Activated T-cell treated with anti-CD3 and anti-CD28 coated beads for 48 hours (primary cell): ENCODE measurements around the gene BMPR2.

Experiments
- DNase-seq: peaks from one replicate; pipeline ENCODE4 v3.0.0-alpha.2; 2020; ENCODE audit warnings: low read depth

The BMPR2 gene

GRCh38 chr2:202599911-202600310 is 223.8 kb downstream of the BMPR2 start:
- DNase-seq = no peak

GRCh38 chr2:202604699-202605098 is 228.6 kb downstream of the BMPR2 start:
- DNase-seq = no peak

GRCh38 chr2:202605174-202605573 is 229.0 kb downstream of the BMPR2 start:
- DNase-seq = no peak

- DNase-seq = no peak
These were observed 232.2 kb downstream of the BMPR2 start for GRCh38 chr2:202608142-202608852.

- DNase-seq = no peak
These were observed 233.4 kb downstream of the BMPR2 start for GRCh38 chr2:202609381-202610145.

- no peak for DNase-seq
These were observed 234.3 kb downstream of the BMPR2 start for GRCh38 chr2:202610380-202610779.

GRCh38 chr2:202612145-202612544 is 236.0 kb downstream of the BMPR2 start:
- DNase-seq = no peak

GRCh38 chr2:202613479-202613878 is 237.4 kb downstream of the BMPR2 start:
- DNase-seq = no peak
